ENCODE results near the gene IFNA4. TPM values are rescaled to one million over a fixed set of nuclear protein-coding genes. Genes with fewer than 3 reads are reported as not detected.
"Not testable (repeated sequence)": the region's sequence is repeated elsewhere in the genome, so short reads cannot be mapped to it uniquely, and the experiment has no call there.

The IFNA4 gene
- total RNA-seq, 1 donor from 2014 or later, result not detected

DNA sequence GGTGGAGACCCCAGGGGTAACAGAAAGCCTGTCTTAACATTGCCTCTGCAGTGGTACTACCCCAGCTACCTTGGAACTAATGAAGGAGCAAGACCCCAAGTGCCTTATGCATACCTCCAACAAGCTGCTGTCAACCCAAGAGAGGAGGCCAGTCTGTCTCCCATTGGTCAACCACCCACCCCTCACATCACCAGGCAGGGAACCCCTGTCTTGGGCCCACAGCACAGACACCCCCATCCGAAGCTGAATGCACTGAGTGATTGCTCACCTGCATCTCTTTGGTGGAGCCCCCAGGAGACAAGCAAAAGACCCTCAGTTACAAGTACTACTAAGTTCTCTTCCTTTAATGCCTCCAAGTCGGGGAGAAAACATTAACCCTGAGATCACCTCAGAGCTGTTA lies 24.8 kb upstream of the IFNA4 start:
- H3K4me3 ChIP-seq; H3K27ac ChIP-seq; intact Hi-C loops (cut with DNase I); DNase-seq (ENCODE audit: extremely low spot score in 2 of 2); H3K4me1 ChIP-seq; H3K36me3 ChIP-seq; H3K9me3 ChIP-seq; H3K27me3 ChIP-seq: not testable (repeated sequence)

DNA sequence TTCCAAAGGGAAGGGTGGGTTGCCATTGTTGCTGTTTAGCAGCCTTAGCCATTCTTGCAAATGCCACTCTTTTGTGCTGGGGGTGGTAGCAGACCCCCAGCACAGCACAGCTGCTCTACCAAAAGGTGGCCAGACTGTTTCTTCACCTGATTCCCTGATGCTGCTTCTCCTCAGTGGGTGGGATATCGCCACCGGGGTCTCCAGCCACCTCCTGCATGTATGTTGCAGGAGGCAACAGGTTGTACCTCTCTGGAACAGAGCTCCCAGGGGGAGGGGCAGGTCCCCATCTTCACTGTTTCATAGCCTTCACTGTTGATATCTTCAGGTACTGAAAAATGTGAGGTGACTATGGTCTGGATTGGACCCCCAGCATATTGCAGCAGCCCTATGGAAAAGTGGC lies 23.4 kb upstream of the IFNA4 start:
- H3K9me3 ChIP-seq; H3K4me3 ChIP-seq; H3K36me3 ChIP-seq; H3K27ac ChIP-seq; H3K4me1 ChIP-seq; intact Hi-C loops (cut with DNase I); H3K27me3 ChIP-seq; DNase-seq (ENCODE audit: extremely low spot score in 2 of 2): not testable (repeated sequence)

DNA sequence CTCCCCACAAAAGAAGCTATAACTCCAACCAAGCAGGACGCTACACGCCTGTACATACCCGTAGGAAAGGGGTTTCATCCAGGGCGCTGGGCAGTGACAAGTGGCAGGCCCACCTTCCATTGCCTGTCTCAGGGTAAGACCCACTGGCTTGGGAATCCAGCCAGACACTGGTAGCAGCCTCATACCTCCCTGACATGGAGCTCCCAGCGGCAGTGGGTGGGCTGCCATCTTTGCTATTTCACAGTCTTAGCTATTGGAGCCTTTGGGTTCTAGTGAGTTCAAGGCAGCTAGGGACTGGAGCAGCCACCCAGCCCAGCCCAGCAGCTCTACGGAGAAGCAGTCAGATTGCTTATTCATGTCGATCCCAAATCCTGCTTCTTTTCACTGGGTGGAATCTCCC lies 22.9 kb upstream of the IFNA4 start:
- intact Hi-C loops (cut with DNase I), result no loop called here

DNA sequence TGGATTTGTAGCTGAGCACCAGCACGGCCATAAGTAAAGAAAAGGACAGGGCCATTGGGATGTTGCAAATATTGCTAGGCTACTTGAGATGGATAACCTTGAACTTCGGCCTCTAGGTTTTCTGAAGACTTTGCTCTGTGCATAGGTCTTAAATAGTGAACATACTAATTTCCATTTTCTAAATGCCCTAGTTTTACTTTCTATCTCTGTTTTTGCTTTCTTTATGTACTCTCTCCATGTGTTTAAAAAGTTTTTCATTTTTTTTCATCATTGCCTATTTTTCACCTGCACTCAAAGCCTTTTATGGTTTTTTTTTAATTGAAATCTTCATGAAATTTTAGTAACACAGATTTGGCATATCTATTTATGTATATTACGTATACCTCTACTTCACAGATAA lies 19.7 kb upstream of the IFNA4 start, which contains the start of gene IFNA10:
Gene IFNA10, minus strand, starts transcription at position 101 of the 400 bp plus-strand sequence. Its CDS starts 46 bp downstream, at position 55.
- H3K4me1 ChIP-seq; DNase-seq (ENCODE audit: extremely low spot score in 2 of 2); intact Hi-C loops (cut with DNase I); H3K4me3 ChIP-seq; H3K9me3 ChIP-seq; H3K36me3 ChIP-seq; H3K27ac ChIP-seq; H3K27me3 ChIP-seq: not testable (repeated sequence)

More for the DNA sequence above, 22.9 kb upstream of the IFNA4 start:
- no peak overlapping the region for H3K4me3 ChIP-seq
- no peaks in the 10 kb centered on the region for H3K9me3 ChIP-seq
- H3K36me3 ChIP-seq, result no peaks in the 10 kb centered on the region
- no peak overlapping the region for H3K27ac ChIP-seq
- TF ChIP-seq POLR2A (IDR thresholded peaks at IDR 0.05), result no peak
- TF ChIP-seq, protein P1, sequence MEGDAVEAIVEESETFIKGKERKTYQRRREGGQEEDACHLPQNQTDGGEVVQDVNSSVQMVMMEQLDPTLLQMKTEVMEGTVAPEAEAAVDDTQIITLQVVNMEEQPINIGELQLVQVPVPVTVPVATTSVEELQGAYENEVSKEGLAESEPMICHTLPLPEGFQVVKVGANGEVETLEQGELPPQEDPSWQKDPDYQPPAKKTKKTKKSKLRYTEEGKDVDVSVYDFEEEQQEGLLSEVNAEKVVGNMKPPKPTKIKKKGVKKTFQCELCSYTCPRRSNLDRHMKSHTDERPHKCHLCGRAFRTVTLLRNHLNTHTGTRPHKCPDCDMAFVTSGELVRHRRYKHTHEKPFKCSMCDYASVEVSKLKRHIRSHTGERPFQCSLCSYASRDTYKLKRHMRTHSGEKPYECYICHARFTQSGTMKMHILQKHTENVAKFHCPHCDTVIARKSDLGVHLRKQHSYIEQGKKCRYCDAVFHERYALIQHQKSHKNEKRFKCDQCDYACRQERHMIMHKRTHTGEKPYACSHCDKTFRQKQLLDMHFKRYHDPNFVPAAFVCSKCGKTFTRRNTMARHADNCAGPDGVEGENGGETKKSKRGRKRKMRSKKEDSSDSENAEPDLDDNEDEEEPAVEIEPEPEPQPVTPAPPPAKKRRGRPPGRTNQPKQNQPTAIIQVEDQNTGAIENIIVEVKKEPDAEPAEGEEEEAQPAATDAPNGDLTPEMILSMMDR (IDR thresholded peaks at IDR 0.05), result no peak
- TF ChIP-seq POLR2AphosphoS5 (IDR thresholded peaks at IDR 0.05; ENCODE audit: insufficient read depth in 1 of 2, low read depth in 1 of 2), result no peak
- no peak for DNase-seq (ENCODE audit: extremely low spot score in 2 of 2)
- no peaks in the 10 kb centered on the region for H3K27me3 ChIP-seq
- no peaks in the 10 kb centered on the region for H3K4me1 ChIP-seq

DNA sequence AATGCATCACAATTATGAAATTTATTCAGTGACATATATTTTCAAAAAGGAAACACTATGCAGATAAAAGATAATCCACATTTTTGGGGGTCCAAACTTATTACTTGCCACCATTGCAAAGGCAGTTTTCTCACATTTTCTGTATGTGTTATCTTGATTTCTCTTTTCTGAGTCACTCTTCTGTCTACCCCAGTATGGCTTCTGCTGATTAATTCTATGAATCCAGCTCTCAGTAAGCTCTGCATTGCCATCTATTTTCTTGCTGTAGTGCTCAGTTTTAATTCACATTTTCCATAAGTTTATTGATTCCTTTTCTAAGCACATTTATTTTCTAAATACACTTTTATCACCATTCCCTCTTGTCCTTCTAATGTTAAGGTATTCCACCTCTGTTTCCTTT lies 17.8 kb upstream of the IFNA4 start:
- Histone ChIP-seq H3K27me3 (no peaks in the 10 kb centered on the region), H3K36me3 (no peaks in the 10 kb centered on the region), H3K9me3 (no peaks in the 10 kb centered on the region), H3K27ac (no peak overlapping the region), H3K4me3 (no peak overlapping the region), H3K4me1 (no peaks in the 10 kb centered on the region)
- DNase-seq (ENCODE audit: extremely low spot score in 2 of 2), result no peak
- TF ChIP-seq POLR2AphosphoS5 (IDR thresholded peaks at IDR 0.05; ENCODE audit: insufficient read depth in 1 of 2, low read depth in 1 of 2), result no peak
- no peak for TF ChIP-seq POLR2A (IDR thresholded peaks at IDR 0.05)
- TF ChIP-seq, protein P1 (IDR thresholded peaks at IDR 0.05), result no peak
- intact Hi-C loops (cut with DNase I), result no loop called here

DNA sequence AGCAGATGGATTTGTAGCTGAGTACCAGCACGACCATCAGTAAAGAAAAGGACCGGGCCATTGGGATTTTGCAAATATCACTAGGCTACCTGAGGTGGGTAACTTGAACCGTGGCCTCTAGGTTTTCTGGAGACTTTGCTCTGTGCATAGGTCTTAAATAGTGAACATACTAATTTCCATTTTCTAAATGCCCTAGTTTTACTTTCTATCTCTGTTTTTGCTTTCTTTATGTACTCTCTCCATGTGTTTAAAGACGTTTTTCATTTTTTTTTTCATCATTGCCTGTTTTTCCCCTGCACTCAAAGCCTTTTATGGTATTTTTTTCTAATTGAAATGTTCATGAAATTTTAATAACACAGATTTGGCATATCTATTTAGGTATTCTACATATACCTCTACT lies 14.7 kb upstream of the IFNA4 start, which contains the start of gene IFNA7:
Gene IFNA7, minus strand, starts transcription at position 101 of the 400 bp plus-strand sequence. Its CDS starts 40 bp downstream, at position 61.
- H3K9me3 ChIP-seq; H3K36me3 ChIP-seq; intact Hi-C loops (cut with DNase I); H3K27me3 ChIP-seq; DNase-seq (ENCODE audit: extremely low spot score in 2 of 2); H3K4me3 ChIP-seq; H3K4me1 ChIP-seq; H3K27ac ChIP-seq: not testable (repeated sequence)

DNA sequence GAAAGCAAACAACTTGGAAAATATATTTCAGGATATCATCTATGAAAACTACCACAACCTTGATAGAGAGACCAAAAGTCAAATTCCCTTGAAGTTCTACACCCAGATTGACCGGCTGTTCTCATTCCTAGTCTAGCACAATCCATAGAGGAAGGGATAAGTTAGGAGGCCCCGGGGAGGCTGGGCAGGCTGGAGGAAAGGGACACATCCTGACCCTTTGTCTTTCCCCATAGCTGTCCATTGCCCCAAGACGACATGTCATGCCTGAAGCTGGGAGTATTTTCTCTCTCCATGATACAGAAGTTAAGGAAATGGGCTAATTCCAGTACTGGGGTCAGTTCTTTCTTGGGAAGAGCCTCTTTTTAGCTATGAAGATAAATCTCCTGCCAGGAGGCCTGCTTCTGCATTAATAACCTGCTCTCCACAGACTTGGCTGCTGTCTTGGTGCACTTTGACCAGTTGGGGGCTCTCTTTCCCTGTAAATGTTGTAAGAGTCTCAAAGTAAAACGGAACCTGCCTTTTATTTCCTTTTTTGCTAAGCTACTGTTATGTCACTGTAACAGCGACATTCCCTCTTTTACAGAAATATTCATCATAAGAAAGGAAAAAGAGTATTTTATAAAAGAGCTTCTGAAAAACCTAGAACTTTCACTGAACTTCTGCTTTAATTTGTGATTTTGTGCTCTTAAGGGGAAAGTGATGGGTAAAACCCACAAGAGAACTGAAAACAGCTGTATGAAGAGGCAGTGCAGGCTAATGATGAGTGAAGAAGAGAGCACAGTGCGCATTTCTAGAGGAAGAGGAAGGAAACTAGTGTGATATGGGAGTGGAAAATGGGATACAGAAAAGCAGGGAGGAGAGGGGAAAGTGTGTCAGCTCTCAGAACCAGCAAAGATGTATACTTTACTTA lies 7.7 kb upstream of the IFNA4 start:
- H3K4me3 ChIP-seq; intact Hi-C loops (cut with DNase I); H3K27ac ChIP-seq; H3K9me3 ChIP-seq; H3K36me3 ChIP-seq; DNase-seq (ENCODE audit: extremely low spot score in 2 of 2); H3K4me1 ChIP-seq; H3K27me3 ChIP-seq: not testable (repeated sequence)

DNA sequence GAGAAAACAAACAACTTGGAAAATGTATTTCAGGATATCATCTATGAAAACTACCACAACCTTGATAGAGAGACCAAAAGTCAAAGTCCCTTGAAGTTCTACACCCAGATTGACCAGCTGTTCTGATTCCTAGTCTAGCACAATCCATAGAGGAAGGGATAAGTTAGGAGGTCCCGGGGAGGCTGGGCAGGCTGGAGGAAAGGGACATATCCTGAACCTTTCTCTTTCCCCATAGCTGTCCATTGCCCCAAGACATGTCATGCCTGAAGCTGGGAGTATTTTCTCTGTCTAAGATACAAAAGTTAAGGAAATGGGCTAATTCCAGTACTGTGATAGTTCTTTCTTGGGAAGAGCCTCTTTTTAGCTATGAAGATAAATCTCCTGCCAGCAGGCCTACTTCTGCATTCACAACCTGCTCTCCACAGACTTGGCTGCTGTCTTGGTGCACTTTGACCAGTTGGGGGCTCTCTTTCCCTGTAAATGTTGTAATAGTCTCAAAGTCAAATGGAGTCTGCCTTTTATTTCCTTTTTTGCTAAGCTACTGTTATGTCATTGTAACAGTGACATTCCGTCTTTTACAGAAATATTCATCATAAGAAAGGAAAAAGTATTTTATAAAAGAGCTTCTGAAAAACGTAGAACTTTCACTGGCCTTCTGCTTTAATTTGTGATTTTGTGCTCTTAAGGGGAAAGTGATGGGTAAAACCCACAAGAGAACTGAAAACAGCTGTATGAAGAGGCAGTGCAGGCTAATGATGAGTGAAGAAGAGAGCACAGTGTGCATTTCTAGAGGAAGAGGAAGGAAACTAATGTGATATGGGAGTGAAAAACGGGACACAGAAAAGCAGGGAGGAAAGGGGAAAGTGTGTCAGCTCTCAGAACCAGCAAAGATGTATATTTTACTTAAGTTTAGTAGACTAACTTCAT lies 4.3 kb downstream of the IFNA4 start:
- H3K4me3 ChIP-seq; intact Hi-C loops (cut with DNase I); DNase-seq (ENCODE audit: extremely low spot score in 2 of 2); H3K4me1 ChIP-seq; H3K9me3 ChIP-seq; H3K27ac ChIP-seq; H3K27me3 ChIP-seq; H3K36me3 ChIP-seq: not testable (repeated sequence)
